NCI-H1105 treated with DMSO at 0.1 percent for 48 hours (cell line): ENCODE measurements around the gene SLIT3.
A peak's percentile ranks its signal among the peaks of the same experiment; 100 is the strongest.
"Not testable (repeated sequence)": the region's sequence is repeated elsewhere in the genome, so short reads cannot be mapped to it uniquely, and the experiment has no call there.

ENCODE experiments used
- DNase-seq: peaks from one replicate; lab custom pipeline; 2025; lab: John Stamatoyannopoulos, UW

The SLIT3 gene

DNA sequence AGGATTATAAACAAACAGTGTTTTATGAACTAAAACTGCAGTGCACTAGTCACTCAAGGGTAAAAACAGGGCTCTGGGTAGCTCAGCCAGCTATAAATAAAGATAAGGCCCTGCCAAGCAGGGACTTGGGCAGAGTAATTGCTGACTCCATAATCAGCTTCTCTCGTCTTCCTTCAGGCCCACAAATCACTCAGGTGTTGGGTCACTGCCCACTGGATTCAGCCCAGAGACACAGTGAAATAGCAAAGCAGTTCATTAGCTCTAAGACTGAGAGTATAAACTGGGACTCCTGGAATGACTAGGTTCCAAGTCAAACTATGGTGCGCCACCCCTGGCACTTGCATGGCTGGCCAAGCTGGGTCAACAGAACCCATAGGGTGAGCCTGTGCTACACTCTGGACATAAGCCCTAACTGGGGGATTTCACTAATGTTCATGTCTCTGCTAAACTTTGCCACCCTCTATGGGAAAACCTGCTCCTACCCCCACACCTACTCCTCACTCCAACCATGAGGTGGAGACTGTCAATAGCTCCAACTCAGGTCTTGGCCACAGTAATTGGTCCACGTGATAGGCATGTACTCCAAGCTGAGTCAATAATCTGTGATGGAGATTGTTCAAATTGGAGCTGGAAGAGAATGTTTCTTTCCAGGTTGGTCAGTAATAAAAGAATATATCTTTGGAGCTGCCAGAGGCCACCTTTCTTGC lies 158.5 kb downstream of the SLIT3 start:
- no peak for DNase-seq

DNA sequence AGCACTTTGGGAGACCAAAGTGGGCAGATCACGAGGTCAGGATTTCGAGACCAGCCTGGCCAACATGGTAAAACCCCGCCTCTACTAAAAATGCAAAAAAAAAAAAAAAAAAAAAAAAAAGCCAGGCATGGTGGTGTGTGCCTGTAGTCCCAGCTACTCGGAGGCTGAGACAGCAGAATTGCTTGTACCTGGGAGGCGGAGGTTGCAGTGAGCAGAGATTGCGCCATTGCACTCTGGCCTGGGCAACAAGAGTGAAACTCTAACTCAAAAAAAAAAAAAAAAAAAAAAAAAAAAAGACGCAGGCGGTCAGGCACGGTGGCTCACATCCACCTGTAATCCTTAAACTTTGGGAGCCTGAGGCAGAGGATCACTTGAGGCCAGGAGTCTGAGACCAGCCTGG lies 160.7 kb downstream of the SLIT3 start:
- DNase-seq, result not testable (repeated sequence)

GRCh38 chr5:169139480-169140050 lies 161.4 kb downstream of the SLIT3 start:
- DNase-seq, result no peak

DNA sequence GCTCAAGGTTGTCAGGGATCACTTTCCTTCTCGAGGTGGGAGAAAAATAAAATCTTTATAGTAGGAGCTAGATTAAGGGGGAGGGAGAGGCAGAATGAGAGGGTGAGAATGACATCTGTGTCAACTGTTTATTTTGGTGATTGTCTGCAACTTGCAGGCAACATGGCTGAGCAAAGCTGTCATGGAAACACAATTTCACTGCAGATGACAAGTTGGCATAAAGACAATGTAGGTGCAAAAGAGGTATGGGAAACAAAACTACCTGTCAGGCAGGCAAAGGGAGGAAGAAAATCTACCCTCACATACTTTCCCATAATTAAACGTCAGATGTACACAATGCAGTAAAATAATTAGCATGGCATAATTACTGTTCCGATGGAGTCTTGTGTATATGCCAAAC lies 167.4 kb downstream of the SLIT3 start:
- DNase-seq, result peak; percentile 18

GRCh38 chr5:169132302-169132660 lies 168.7 kb downstream of the SLIT3 start:
- no peak for DNase-seq

DNA sequence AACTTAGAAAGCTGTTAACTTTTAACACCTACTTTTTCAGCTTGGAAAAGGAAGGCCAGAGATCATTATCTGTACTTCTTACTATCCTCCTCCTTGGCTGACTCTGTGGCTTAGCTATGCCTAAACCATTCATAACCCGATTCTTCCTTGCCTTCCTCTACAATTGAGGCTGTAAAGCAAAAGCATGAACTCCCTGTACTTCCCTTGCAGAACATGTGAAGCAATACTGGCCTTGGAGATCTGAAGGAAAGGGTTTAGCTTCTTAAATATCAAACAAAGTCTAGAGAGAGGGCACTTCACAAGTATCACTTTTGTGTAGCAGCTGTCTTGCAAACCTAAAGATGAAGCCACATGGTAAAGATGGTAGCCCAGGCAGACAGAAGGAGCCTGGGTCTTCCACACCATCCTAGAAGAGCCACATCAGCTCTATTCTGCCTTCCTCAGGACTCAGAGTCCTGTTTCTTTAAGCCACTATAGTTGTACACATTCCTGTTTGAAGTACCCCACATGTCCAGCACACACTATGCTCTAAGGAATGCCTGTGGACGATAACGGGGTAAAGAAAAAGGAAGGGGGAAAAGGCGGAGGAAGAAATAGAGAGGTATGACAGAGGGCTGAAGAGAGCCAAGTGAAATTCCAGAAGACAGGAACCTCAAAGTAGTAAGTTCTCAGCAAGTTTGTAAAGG lies 169.2 kb downstream of the SLIT3 start:
- DNase-seq, result no peak

GRCh38 chr5:169128679-169129078 lies 172.3 kb downstream of the SLIT3 start:
- no peak for DNase-seq

DNA sequence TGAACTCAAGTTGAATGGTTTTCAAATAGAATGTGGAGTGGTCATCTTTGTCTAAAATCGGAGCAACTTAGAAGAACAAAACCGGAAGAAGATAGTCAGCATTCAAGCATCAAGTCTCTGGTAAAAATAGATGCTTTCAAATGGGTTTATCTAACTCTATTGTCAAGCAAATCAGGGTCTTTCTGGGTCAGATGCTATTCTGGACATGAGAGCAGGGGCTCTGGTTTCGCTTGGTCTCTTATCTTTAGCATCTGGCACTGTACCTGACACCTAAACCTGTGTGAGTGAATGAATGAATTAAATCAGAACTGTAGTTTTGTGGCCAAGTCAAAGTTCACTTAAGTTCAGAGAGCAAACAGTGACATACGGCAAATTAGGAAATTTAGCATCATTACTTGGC lies 173.5 kb downstream of the SLIT3 start:
- DNase-seq, result no peak

DNA sequence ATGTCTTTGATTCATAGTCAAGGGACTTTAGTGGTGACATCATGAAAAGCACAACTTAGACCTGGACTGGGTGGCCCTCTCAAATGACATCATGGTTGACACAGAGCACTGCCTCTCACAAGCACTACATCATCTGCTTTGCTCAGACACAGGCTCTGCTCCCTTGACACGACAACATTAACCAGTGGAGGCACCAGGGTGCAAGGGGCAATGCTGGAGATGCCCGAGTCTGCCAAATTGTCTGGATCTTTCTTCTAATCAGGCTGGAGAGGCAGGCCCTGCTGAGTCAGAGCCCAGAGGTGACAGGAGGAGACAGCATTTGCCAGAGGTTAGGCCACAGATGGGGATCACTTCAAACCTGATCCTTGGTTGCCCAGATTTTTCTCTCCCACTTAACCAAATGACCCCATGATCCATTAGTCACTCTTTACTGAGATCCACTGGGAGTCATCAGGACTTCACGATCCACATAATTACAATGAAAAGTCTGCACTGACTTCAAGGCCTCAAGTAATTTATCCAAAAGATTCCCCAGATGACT lies 174.4 kb downstream of the SLIT3 start:
- DNase-seq, result no peak

DNA sequence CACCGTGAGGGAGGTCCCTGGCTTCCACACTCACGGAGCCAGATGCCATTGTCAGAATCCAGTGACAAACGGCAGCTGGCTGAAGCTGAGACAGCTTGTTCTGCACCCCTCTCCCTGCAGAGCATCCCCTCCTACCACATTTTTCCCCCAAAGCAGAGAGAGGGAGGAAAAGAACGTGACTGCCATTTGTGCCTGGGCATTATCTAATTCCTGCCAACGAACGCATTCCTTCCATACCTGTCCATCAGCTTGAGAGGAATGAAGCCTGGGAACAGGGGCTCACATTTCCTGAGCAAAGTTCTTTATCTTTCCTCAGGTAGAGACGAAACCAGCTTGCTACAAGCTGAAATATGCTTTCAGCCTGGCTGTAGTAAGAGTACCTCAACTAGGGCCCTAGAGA lies 175.4 kb downstream of the SLIT3 start:
- no peak for DNase-seq

DNA sequence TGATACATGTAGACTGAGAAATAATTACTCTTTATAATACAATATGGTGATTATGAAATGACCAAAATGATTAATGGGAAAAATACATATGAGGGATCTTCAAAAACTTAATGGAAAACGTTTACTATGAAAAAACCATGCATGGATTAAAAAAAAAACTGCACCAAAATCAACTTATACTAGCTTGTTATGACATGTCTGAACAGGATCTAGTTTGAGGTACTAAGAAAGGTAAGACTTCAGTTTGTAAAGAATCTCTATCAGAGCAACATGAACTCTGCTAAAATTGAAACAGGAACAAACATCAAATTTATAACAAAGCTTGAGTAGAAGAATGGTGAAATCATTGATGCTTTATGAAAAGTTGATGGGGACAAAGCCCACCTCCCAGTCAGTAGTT lies 178.0 kb downstream of the SLIT3 start:
- DNase-seq, result no peak

- DNase-seq, result no peak
Measured at GRCh38 chr5:169121630-169122420, 179.1 kb downstream of the SLIT3 start.

- DNase-seq, result no peak
Measured at GRCh38 chr5:169119288-169120048, 181.5 kb downstream of the SLIT3 start.

DNA sequence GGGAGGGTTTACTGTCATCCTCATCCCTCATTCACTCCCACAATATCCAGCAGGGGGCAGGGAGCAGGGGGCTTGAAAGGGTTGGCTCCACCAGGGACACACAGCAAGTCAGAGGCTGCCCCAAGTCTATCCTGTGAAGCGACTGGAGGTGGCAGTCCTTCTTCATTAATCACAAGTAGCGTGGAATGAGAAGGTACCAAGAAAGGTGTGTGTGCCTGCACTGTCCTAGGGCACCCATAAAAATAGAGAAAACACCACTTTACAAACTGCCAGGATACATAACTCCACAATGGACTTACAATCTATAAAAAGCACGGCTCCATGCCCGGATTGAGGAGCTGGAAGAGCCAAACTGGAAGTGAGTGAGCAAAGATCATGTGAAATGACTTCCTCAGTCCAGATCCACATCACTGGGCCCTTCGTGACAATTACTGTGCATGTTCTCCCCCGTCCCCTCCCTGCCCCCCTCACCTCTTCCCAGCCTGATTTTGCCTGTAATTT lies 183.9 kb downstream of the SLIT3 start:
- DNase-seq, result no peak

DNA sequence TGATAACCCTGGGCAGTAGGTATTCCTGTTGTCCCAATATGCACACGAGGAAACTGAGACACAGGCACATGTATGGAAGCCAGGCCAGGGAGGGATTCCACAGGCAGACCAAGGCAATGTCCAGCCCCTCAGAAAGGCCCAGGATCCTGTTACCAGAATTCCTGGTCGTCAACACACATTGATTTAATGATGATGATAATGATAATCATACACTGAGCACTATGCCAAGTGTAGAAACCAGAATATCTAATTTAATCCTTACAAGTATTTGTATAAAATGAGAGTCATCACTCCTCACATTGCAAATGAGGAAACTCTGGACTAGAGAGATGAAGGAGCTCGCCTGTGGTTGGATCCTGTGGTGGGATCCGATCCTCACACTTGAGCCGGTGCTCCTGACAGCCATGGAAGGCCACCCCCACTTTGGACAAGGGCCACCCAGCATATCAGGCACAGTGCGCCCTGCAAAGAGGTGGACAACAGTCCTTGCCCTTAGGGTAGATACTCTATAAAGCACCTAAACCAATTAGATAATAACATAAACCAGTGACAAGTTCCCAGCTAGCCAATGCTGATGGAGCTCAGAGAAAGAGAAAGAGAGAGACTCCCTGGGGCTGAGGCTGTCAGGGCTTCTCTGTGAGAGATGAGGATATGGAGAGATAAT lies 185.3 kb downstream of the SLIT3 start:
- no peak for DNase-seq

DNA sequence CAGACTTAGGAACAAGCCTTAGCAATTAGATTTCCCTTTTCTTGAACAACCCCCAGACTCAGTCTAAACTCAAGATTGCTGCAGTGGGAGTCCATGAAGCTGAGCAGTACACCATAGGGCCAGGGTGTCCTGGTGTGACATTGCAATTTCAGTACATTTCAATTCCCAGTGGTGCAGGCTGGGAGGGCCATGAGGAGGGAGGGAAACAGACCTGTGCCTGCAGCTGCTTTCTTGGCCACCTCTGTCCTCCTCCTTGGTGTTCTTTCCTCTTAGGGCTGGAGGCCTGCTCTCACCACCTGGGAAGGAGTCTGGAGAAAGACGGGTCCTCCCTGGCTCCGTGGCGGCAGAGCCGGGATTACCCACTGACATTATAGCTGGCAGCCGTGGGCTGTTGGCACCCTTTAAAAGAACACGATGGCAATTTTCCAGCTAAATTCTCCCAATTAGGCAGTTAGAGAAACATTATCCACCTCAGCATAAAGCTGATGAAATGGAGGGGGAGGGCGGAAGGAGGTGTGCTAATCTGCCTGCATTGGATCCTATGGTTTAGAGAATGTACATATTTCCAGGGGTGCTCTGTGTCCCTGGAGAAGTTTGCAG lies 186.4 kb downstream of the SLIT3 start:
- no peak for DNase-seq

DNA sequence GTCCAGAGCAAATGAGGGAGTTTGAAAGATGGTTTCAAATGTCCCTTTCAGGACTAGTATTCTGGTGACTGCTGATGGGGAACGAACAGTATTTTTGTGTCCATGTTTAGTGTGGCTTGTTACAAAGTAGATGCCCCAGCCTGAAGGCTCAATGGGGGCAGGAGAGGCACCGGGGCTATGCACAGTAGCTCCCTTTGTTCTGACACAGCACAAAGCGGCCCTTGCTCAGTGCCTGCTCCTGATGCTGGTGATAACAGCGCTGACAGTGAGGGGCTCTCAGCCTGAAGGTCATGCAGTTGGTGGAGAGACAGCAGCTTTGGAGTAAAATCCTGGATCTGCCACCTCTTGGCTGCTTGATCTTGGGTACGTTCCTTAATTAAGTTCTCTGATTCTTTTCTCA lies 188.9 kb downstream of the SLIT3 start:
- DNase-seq, result no peak

DNA sequence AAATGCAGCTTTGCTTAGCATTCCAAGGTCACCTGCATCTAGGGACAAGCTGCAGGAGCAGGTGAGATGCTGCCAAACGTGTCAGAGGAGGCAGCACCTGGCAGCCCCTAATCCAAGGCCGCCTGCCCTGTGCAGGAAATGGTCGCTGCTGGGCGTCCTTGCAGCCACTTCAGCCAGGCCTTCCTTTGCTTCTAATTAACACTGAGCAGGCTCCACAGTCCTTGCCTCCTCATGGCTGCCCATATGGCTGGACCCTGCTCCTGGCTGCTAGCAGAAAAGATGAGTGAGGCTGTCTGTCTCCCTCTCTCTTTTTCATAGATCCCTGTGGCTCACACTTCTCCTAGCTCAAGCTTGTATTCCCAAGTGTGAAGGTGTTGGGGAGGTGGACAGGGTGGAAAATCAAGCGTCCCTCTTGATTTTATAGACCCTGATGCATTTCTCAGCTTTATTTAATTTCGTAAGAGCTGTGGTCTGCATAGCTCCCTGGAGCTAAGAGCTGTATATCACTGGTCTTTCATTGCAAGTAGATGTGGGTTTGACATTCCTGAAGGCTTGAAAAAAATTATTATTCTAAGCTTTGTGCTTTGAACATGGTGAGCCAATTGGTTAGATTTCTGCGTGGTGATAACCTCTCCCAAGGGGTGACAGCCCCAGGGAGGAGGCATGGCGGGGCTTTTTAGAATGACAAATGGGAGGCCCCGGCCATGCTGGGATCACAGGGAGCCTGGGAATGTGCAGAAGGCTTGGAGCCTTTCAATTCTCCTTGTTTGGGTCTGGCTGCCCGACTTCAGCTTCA lies 193.8 kb downstream of the SLIT3 start:
- no peak for DNase-seq

DNA sequence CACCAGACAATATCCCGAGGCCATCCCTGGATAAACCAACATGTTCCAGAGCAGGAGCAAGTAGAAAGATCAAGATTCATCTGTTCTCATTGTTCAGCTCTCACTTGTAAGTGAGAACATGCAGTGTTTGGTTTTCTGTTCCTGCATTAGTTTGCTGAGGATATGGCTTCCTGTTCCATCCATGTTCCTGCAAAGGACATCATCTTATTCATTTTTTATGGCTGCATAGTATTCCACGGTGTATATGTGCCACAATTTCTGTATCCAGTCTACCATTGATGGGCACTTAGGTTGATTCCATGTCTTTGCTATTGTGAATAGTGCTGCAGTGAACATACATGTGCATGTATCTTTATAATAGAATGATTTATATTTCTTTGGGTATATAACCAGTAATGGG lies 195.4 kb downstream of the SLIT3 start:
- DNase-seq, result not testable (repeated sequence)
